Left ventricle myocardium inferior (tissue), 1 donor: ENCODE data around the gene RPL37. TPM values are rescaled to one million over a fixed set of nuclear protein-coding genes. Genes with fewer than 3 reads are reported as not detected.
"Not testable (repeated sequence)": the region's sequence is repeated elsewhere in the genome, so short reads cannot be mapped to it uniquely, and the experiment has no call there.

Experiments
- DNase-seq: peaks from one replicate; pipeline ENCODE4 v3.0.0-alpha.2; 2020
- H3K27ac ChIP-seq: fragments of 200-600 bp; replicated peaks from 2 replicates; pipeline ENCODE4 v1.8.0; 2021
- H3K27me3 ChIP-seq: fragments of 200-600 bp; 2 replicates; pipeline ENCODE4 v1.8.0; 2021; ENCODE audit warnings: low read depth
- H3K36me3 ChIP-seq: fragments of 200-600 bp; 2 replicates; pipeline ENCODE4 v1.8.0; 2021
- H3K4me1 ChIP-seq: fragments of 200-600 bp; 2 replicates; pipeline ENCODE4 v1.8.0; 2021
- H3K4me3 ChIP-seq: fragments of 200-600 bp; 2 replicates; pipeline ENCODE4 v1.8.0; 2021; ENCODE audit warnings: mild to moderate bottlenecking, moderate library complexity
- H3K9me3 ChIP-seq: fragments of 200-600 bp; replicated peaks from 2 replicates; pipeline ENCODE4 v1.8.0; 2021
- intact Hi-C: fragments of 100-400 bp; cut with micrococcal nuclease; formaldehyde crosslinking; loops from one replicate; pipeline ENCODE4 v1.11.0; 2022
- total RNA-seq: library from RNA; stranded (reverse); fragmentation: NEBNext Ultra II Directional; extraction: Animal tissue kit (Norgen Biotek cat#: 25700); gene quantifications from one replicate; pipeline ENCODE4 v1.2.1, GENCODE V29; 2021
- TF ChIP-seq, protein P1 (sequence below): fragments of 200-600 bp; IDR thresholded peaks from 2 replicates; pipeline ENCODE4 v1.8.0; 2021; ENCODE audit warnings: antibody characterized with exemption, mild to moderate bottlenecking, borderline replicate concordance
- donor health status: DM: no; HTN: yes; CAD: no; lungs with severe emphysema.

The RPL37 gene
- total RNA-seq, 1 donor from 2014 or later: 624 TPM

DNA sequence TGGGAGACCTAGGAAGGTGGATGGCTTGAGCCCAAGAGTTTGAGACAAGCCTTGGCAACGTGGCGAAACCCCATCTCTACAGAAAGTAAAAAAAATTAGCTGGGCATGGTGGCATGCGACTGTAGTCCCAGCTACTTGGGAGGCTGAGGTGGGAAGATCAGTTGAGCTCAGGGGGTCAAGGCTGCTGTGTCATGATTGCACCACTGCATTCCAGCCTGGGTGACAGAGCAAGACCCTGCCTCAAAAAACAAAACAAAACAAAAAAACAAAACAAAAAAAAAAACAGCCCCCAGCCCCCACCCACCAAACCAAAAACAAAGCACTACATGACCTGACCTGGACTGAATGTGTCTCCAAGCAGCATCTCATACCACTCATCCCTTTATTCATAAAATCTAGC lies 40.9 kb upstream of the RPL37 start:
- no peak for DNase-seq
- H3K9me3 ChIP-seq: peaks cover 8% of the 10 kb centered on the region
- H3K4me3 ChIP-seq: no peak overlapping the region
- H3K27me3 ChIP-seq: no peaks in the 10 kb centered on the region
- no peaks in the 10 kb centered on the region for H3K4me1 ChIP-seq
- H3K27ac ChIP-seq: no peak overlapping the region
- H3K36me3 ChIP-seq: no peaks in the 10 kb centered on the region
- TF ChIP-seq, protein P1, sequence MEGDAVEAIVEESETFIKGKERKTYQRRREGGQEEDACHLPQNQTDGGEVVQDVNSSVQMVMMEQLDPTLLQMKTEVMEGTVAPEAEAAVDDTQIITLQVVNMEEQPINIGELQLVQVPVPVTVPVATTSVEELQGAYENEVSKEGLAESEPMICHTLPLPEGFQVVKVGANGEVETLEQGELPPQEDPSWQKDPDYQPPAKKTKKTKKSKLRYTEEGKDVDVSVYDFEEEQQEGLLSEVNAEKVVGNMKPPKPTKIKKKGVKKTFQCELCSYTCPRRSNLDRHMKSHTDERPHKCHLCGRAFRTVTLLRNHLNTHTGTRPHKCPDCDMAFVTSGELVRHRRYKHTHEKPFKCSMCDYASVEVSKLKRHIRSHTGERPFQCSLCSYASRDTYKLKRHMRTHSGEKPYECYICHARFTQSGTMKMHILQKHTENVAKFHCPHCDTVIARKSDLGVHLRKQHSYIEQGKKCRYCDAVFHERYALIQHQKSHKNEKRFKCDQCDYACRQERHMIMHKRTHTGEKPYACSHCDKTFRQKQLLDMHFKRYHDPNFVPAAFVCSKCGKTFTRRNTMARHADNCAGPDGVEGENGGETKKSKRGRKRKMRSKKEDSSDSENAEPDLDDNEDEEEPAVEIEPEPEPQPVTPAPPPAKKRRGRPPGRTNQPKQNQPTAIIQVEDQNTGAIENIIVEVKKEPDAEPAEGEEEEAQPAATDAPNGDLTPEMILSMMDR: no peak
- intact Hi-C loops: loop anchor here (10.0 kb wide), 1 partner anchor 121 kb away; the partner anchor contains the start of gene TTC33

DNA sequence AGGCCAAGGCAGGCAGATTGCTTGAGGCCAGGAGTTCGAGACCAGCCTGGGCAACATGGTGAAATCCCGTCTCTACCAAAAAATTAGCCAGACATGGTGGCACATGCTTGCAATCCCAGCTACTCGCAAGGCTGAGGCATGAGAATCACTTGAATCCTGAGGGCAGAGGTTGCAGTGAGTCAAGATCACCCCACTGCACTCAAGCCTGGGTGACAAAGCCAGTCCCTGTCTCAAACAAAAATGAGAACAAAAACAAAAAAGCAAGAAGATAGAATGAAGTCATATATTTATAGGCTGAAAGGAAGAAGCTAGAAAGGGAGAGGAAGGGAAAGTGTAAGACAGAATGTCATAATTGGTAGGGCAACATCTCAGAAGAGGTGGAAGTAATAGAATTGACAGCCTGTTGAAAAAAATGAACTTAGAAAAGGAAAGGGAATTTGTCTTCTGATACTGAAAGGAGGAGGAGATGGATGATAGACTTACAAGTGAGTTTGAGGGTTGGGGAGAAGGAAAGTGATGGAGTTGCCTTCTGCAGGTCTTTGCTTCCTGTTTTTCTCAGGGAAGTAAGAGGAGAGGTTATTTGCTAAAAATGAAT lies 38.4 kb upstream of the RPL37 start:
- TF ChIP-seq, protein P1: no peak
- H3K27ac ChIP-seq: no peak overlapping the region
- no peaks in the 10 kb centered on the region for H3K27me3 ChIP-seq
- no peaks in the 10 kb centered on the region for H3K4me1 ChIP-seq
- DNase-seq: no peak
- peaks cover 8% of the 10 kb centered on the region for H3K9me3 ChIP-seq
- no peaks in the 10 kb centered on the region for H3K36me3 ChIP-seq
- no peak overlapping the region for H3K4me3 ChIP-seq
- intact Hi-C loops: loop anchor here (10.0 kb wide), 1 partner anchor 119 kb away; the partner anchor contains the start of gene TTC33

DNA sequence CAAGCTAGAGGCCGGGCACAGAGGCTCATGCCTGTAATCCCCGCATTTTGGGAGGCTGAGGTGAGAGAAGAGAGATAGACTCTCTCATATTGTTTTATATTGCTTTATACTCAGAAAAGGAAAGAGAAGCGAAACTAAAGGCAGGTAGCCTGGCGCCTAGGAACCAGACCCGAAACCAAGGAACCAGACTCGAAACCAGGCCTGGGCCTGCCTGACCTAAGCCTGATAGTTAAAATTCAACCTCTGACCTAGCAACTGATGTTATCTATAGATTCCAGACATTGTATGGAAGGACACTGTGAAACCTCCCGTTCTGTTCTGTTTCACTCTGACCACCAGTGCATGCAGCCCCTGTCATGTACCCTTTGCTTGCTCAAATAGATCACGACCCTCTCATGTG lies 37.2 kb upstream of the RPL37 start:
- not testable (repeated sequence) for H3K4me1 ChIP-seq, H3K27ac ChIP-seq, DNase-seq, H3K36me3 ChIP-seq, H3K9me3 ChIP-seq, H3K27me3 ChIP-seq, H3K4me3 ChIP-seq
- intact Hi-C loops: loop anchor here (10.0 kb wide), 1 partner anchor 117 kb away; the partner anchor contains the start of gene TTC33

DNA sequence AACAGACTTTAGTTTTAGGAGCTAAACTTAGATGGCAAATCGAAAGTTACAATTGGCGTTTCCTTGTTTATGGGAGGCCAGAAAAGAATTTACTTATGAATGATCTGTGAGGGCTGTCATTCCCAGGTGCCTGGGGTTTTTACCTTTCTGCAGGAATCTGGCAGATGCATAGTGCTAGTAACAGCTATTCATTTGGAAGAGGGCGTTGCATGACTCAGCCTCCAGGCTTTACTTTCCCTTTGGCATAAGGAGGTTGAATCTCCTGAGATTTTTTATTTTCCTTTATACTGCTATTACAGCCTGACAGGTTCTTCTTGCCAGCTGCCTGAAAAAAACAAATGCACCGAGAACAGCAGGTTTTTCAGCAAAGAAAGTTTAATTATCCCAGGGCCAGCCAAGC lies 36.2 kb upstream of the RPL37 start:
- Histone ChIP-seq H3K4me1 (no peaks in the 10 kb centered on the region), H3K9me3 (no peaks in the 10 kb centered on the region), H3K27ac (no peak overlapping the region), H3K36me3 (no peaks in the 10 kb centered on the region), H3K27me3 (no peaks in the 10 kb centered on the region), H3K4me3 (no peak overlapping the region)
- TF ChIP-seq, protein P1: no peak
- no peak for DNase-seq
- intact Hi-C loops: loop anchor here (10.0 kb wide), 1 partner anchor 116 kb away; the partner anchor contains the start of gene TTC33

DNA sequence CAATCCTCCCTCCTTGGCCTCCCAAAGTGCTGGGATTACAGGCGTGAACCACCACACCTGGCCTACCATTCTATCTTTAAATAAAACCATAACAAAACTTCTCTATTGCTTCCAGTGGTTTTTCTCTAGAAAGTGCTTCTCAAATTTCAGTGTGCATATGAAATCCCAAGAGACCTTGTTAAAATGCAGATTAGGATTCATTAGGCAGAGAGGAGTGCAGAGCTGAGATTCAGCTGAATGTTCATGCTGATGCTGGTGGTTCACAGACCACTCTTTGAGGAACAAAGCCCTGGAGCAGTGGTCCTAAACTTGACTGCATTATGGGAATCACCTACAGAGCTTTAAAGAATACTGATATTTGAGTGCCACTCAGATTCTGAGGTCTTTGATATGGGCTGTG lies 34.4 kb upstream of the RPL37 start:
- H3K9me3 ChIP-seq: peaks cover 13% of the 10 kb centered on the region
- intact Hi-C loops: no loop called here
- no peak overlapping the region for H3K4me3 ChIP-seq
- TF ChIP-seq, protein P1: no peak
- H3K27ac ChIP-seq: no peak overlapping the region
- H3K4me1 ChIP-seq: no peaks in the 10 kb centered on the region
- no peak for DNase-seq
- H3K36me3 ChIP-seq: no peaks in the 10 kb centered on the region
- H3K27me3 ChIP-seq: no peaks in the 10 kb centered on the region

DNA sequence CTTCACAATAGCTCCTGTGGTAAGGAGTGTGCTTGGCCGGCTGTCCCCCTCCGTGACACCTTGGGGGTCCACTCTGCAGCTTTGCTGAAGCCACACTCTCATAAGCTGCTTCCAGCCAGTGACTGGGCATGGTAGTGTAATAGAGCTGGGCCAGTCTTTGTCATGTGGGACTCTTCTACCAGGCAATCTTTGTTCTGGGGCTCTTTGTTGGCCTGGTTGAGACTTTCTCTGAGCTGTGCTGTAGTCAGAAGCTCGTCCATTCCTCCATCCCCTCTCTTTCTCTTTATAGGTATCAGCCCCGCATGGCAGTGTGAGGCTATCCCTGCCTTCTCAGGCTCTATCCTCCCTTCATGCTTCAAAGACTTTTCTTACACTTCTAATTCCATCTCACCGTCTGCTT lies 31.8 kb upstream of the RPL37 start:
- peaks cover 19% of the 10 kb centered on the region for H3K9me3 ChIP-seq
- DNase-seq: no peak
- no peaks in the 10 kb centered on the region for H3K36me3 ChIP-seq
- no peaks in the 10 kb centered on the region for H3K27me3 ChIP-seq
- H3K27ac ChIP-seq: no peak overlapping the region
- H3K4me3 ChIP-seq: no peak overlapping the region
- no peaks in the 10 kb centered on the region for H3K4me1 ChIP-seq
- intact Hi-C loops: no loop called here
- TF ChIP-seq, protein P1: no peak

DNA sequence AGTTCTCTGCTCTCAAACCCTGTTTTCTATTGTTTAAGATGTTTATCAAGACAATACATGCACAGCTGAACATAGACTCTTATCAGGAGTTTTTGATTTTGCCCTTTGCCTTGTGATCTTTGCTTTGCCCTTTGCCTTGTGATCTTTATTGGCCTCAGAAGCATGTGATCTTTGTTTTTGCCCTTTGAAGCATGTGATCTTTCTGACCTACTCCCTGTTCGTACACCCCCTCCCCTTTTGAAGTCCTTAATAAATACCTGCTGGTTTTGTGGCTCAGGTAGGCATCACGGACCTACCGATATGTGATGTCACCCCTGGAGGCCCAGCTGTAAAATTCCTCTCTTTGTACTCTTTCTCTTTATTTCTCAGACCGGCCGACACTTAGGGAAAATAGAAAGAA lies 30.0 kb upstream of the RPL37 start:
- H3K4me3 ChIP-seq, H3K4me1 ChIP-seq, intact Hi-C loops, H3K27ac ChIP-seq, H3K27me3 ChIP-seq, DNase-seq, H3K36me3 ChIP-seq: not testable (repeated sequence)
- H3K9me3 ChIP-seq: peaks cover 19% of the 10 kb centered on the region
